Hematopoietic multipotent progenitor cell (in vitro differentiated cells): Measurements from ENCODE around the gene PIK3C2B. TPM values are rescaled to one million over a fixed set of nuclear protein-coding genes. Genes with fewer than 3 reads are reported as not detected.

Experiments
- DNase-seq, 3 donors: peaks; one replicate each; pipeline ENCODE4 v3.0.0-alpha.2; 2011 to 2015; ENCODE audit warnings: low read depth in 2 of 3, low spot score in 2 of 3
- total RNA-seq: library from RNA; depleted of rRNA; stranded (reverse); fragments of >200 nt; gene quantifications from one replicate; pipeline ENCODE4 v1.2.3, GENCODE V29; 2012

PIK3C2B gene
- total RNA-seq, 1 donor: 32.6 TPM

DNA sequence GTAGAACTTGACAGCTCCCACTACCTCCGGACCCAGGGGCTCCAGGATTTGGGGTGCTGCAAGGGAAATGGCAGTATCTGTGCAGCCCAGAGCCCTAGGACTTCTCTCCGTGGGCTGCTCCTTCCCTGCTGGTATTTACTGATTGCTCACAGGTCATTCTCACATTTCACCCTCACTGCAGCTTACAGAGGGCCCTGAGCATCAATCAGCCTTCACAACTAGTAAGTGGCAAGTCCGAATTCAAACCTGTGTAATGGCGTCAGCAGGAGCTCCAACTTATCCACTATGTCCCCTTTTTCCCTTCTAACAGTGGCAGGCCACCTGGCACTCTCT is 32.4 kb downstream of the PIK3C2B start:
- no peak for DNase-seq

DNA sequence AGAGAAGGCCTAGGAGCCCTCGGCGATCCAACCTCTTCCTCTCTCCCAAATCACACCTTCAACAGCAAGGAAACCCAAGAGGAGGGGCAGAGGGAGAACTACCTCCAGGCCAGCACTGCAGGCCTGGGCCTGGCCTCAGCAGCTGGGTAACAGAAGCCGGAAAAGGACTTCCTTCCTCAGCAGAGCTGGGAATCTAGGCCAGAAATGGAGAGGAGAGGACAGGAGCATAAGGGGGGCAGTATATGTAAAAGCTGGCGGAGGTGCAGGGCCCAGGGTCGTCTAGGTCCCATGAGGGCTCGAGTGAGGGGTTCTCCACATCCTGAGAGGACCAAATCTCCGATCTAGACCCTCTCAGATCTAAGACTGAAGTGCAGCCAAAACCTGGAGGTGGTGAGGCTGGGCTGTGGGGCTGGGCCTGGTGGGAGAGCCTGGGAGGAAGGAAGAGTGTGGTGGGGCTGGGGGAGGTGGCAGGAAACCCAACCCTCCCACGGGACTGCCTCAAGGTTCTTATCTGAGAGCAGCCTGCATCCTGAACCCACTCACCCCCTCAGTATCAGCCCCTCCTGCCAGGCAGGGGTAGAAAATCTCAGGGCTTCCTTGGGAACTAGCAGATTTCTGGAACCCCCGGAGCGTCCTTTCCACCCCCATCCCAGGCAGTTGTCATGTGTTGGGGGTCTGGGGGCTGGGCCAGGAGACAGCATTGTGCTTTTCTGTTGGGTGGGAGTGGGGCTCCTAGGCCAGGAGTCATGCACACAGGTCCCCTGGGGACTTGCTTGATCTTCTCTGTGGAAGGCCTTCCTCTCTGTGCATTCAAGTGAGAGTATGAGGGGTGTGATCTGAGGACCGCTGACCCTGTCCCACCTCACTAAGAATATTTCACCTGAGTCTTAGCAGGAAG is 33.0 kb downstream of the PIK3C2B start:
- peak in 2 of 3 donors; percentile 94 to 96 for DNase-seq

DNA sequence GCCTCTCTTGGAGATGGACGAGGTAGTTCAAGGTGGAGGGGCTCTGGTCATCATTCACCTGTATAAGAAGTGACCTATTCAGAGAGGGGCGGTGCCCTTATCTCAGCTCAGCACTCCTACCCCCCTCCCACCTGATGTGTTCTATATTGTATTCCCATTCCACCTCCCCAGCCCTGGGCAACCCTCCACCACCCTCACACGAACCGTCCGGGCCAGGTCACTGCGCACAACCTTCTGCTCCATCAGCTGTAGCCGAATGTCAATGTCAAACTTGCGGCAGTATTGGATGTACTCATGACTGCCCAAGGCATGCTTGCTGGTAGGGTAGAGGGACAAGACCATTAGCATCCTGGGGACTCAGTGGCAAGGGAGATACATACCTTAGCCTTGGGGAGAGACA is 34.3 kb downstream of the PIK3C2B start:
- DNase-seq: no peak

DNA sequence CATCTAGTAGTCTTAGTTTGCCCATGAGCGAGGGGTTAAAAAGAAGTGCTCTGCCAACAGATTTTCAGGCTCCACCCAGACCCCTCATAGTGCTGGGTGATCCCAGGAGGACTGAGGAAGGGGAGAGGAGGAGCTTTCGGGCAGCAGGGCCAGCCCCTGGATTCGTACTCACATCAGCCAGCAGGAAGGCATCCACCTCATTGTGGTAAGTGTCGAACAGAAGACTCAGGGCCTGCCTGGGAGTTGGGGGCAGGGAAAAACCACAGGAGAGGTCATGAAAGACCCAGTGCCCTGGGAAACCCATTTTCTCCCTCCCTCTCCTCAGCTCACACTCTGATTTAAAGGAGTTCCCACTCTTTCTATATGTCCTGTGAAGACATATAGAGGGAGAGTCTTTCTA is 34.9 kb downstream of the PIK3C2B start:
- DNase-seq: no peak

DNA sequence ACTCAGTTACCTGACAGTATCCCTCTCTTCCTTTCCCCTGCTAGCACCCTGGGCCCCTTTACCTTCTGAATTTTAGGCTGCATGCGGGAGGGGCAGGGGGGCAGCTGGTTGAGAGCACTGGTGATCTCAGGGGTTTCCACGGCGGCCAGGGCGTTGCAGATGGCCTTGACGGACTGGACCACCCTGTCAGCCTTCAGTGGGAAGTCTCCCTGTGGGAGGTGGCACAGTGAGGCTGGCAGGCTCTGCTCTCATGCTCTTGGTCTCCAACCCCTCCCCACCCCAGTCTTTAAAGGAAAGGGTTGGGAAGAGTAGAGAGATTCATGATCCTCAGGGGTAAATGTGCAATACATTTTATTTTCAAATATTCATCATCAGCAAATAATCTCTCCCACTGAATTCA is 36.9 kb downstream of the PIK3C2B start:
- no peak for DNase-seq

DNA sequence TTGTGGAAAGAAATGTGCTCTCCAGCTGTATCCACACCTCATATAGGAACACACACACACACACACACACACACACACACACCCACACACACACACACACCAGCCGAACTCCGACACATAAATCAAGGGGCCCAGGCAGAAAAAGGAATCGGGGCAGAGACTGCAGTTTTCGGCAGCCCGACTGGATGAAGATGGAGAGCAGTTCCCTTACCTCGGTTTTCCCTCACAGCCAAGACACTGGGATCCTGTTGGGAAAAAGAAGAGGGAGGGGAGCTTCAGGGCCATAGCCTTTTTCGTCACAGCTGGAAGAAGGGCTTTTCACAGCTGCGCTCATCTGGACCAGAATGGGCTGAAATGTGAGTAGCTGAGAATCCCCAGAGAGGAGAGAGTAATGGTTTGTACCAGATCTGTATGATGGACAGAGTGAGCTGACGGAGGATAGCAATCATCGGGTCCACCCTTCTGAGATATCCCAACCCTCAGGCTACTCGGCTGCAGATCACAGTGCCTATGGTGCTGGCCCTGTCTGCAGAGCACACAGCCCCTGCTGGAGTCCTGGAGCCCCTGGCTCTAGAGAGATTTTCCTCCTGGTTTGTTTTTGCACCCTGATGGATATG is 37.7 kb downstream of the PIK3C2B start:
- peak in 1 of 3 donors; percentile 60 for DNase-seq

DNA sequence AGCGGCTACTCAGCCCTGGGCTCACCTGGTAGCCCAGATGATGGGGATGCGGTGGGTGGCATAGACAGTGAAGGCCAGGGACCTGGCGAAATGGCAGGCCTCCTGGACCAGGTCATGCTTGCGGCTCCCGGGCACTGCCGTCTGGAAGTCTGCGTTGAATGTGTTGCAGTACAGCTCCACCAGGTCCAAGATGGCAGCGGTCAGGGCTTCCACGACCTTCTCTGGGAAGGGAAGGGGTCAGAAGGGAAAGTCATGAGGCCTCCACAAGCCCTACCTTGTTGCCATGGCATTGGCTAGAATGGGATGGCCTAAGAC is 38.8 kb downstream of the PIK3C2B start:
- DNase-seq: no peak

DNA sequence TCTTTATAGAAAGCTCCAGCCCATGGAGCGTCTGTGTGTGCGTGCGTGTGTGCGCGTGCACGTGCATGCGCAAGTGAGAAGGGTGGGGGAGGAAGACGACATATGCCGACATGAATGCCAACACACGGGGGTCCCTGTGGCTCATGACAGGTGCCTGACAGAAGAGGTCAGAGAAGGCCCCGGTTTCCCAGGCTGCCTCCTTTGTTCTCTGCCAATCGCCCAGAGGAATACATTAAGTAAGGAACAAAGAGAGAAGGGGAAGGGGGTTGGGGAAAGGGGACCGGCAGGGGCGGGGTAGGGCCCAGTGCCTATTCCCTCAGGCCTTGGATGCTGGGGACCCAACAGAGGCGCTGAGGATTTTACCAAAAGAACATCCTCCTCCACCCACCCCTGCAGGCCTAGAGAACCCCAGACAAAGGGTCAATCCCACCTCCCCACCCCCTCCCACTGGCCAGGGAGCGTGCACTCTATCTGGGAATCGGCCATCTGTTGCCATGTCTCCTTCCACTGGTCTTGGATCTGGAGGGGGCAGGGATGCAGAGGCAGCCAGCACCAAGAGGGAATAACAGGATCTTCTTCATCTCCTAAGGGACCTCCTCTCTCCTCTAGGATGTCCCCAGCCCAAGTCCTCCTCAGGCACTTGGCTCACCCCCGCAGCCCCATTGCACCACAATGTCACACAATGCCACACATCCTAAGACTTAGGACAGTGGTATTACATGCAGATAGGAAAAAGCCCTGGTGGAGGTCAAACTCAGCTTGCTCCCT is 39.4 kb downstream of the PIK3C2B start:
- no peak for DNase-seq

DNA sequence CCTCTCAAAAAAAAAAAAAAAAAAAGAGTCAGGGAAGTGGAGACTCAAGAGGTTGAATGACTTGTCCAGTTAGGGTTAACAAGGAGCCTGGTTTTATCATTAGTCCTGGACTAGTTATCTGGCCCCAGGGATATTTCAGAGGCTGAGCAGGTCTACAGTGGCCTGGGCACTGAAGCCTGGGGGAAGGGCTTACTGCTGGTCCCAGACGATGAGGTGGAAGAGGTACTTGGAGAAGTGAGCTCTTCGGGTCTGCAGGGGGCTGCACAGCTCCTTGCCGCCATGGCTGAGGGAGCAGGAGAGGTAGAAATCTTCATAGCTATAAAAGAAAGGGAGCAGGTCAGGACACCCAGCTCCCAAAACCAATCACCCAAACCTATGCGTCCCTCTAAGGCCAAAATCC is 40.1 kb downstream of the PIK3C2B start:
- no peak for DNase-seq

DNA sequence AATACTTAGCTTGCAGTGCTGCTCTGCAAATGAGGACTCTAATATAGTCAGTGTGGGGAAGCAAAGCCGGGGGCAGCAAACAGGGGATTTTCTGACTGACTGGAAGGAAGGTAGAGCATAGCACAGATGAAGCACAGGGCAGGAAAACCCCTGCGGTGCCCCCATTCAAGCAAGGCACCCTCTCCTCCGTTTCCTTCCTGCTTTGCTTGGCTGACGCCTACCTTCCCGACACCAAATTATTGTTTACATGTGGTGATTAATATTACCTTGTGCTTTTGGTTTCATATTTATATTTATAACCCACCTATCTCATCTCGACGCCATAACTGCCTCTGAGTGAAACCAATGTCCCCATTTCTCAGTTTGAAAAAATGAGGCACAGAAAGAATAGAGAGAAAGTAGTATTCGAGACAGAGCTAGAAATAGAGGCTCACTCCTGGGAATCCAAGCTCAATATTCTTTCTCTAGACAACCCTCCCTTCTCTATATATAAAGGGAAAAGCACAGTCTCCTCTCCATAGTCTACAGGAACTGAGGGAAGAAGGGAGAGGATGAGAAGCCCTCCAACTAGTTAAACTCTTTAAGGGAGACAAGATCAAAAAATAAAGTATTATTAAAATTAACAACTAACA is 41.3 kb downstream of the PIK3C2B start:
- peak in 2 of 3 donors; percentile 72 to 78 for DNase-seq

DNA sequence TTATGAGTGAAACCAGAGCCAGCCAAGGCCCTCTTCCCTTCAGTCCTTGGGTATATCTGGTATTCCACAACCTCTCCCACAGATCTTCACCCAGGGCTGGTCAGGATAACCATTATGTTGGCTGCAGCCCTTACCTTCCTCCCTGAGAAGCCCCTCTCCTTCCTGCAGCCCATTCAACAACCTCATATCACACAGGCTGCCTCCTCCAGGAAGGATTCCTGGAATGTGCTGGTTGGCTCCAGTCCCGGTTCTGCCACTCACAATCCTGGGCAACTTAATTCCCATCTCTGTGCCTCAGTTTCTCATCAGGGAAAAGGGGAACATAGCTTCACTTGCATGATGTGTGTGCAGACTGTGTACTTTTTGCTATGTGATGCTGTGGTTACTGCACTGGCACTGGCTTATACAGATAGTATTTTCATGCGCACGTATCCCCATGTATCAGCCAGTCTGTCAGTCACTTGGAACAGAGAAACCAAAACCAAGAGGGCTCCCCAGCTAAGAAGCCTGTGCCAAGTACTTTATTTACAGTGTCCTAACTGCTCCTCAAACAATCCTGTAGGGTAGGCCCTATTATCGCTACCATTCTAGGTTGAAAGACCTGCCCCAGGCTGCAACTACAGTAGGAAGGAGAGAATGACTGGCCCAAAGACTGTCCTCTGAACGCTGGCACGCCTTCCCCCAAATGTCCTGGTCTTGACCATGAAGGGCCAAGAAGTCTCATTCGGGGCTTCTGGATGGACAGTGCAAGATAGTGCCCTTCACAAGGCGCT is 43.1 kb downstream of the PIK3C2B start:
- no peak for DNase-seq

DNA sequence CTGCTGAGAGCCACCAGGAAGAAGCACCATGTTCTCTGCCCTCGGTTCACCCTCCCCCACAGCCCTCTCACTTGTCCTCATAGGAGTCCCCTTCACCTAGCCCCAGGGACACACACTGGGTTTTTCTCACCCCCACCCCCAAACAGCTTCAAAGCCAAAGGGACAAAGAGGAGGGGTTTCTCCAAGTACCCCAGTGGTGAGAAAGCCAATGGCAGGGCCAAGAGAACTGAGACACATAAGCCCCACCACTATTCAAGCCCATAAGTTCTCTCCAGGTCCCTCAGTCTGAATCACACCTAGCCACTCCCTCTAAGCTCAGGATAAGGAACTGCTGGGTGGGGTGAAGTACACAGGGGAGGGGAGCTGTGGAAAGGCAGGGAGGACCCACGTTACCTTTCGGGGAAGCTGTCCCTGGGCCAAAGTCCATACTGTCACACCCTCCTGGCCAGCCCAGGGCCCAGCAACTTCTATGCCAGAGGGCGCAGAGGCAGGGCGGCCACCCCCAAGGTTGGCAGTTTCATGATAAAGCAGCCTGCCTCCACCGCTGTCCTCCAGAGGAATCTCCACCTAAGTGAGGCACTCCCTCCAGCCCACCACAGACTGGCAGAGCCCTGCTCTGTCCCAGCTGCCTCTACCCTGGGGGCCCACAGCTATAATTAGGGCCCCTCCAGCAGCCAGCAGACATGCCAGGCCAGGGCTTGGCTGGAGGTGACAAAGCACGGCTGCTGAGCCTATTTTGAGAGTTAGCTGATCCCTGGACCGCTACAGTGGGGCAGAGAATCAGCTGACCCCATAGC is 43.9 kb downstream of the PIK3C2B start:
- DNase-seq: no peak

DNA sequence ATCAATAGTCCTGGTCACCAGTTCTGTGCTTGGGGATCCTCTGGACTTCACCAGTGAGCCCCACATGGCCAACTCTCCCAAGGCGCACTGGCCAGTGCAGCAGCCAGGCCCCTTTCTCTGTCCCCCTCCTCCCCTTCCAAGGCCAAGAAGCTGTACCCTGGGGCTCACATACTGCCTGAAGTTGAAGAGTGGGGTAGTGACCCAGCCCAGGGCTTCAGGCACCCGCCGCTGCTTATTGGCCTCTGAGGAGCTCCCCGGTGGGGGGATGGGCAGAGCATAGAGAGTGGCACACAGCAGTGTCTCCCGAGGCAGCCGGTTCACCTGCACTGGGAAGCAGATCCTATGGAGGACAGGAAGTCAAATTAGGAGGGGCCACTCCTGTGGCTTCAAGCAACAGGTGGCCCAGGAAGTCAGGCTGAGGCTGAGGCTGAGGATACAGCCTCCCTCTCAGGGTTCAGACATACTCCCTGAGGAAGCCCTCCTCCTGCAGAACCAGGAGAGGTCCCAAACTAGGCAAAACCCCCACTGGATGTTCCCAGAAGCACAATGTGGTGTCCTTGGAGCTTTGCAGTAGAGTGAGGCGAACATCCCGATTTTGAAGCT is 44.8 kb downstream of the PIK3C2B start:
- no peak for DNase-seq

DNA sequence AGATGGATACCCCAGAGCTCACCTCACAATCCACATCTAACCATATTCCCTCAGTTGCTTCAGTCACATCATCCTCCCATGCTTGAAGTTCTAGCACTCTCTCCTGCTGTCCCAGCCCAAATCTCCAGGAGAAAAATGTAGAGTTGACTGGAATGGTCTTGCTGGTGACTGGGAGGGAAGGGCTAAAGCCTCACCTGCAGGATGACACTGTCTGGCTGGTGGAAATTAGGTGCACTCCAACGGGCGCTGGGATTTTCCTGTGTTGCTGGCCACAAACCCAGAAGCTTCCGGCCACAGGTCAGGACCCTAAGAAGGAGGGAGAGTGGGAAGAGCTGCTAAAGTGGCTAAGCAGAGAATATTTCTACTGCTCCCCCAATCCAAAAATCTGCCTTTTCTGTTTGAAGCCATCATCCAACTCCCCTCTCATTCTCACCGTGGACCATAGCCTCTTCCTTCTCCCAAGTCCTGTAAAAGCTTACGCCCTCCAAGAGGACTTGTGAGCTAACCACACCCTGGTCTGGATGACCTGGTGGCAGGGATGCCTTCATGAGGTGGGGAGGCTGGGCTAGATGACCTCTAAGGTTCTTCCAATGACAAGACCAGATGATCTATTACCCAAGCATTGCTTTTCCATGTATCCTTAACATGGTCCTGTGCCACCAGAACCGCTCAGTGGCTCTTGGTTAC is 45.5 kb downstream of the PIK3C2B start:
- DNase-seq: no peak

DNA sequence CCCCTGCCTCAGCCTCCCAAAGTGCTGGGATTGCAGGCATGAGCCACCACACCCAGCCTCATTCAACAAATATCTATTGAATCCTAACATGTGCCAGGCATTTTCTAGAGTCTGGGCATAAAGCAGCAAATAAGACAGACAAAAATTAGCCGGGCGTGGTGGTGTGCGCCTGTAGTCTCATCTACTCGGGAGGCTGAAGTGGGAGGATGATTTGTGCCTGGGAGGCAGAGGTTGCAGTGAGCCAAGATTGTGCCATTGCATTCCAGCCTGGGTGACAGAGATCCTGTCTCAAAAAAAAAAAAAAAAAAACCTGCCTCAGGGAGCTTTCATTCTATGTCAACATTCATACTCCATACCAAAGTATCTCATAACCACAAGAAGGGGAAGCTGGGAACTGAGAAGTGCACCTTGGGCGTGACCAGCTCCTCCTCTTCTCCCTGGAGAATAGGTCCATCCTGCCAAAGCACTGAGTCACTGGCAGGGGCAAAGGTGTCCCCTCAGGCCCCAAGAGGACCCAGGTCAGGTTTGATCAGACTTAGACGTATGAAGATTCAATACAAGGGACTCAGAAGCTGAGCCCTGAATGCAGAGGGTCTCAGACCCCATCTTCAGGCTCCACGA is 46.2 kb downstream of the PIK3C2B start:
- DNase-seq: no peak

DNA sequence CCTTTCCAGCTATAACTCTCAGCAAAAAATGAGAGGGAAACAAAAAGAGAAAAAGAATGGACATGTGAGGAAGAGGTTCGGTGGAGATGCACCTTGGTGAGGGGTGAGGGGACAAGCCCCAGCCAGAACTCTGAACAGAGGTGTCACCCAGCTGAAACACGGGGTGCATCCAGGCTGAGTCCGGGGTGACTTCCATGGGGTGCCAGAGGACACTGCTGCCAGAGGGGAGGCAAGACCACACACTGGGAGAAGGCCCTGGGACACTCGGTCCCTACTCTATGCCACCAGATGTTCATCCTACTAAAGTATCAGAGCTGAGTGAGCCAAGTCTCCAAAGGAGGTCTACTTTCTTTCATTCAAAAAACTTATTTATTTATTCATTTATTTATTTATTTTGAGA is 46.9 kb downstream of the PIK3C2B start:
- no peak for DNase-seq

DNA sequence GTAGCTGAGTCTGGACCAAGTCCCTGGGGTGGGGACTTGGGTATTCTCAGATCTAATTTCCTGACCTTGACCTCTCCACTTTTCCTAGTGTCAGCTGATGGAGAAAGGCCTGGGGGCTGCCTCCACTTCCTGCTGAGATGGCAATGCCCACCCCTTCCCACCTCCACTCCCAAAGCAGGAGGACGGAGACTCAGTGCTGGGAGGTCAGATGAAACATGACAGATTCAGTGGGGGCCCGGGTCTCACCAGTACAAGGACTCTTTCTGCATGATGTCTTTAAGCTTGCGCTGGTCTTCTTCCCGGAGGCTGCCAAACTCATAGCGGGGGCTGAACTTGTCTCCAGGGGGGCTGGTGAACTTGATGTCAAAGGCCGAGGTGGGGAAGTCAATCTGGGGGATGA is 47.4 kb downstream of the PIK3C2B start:
- DNase-seq: no peak

DNA sequence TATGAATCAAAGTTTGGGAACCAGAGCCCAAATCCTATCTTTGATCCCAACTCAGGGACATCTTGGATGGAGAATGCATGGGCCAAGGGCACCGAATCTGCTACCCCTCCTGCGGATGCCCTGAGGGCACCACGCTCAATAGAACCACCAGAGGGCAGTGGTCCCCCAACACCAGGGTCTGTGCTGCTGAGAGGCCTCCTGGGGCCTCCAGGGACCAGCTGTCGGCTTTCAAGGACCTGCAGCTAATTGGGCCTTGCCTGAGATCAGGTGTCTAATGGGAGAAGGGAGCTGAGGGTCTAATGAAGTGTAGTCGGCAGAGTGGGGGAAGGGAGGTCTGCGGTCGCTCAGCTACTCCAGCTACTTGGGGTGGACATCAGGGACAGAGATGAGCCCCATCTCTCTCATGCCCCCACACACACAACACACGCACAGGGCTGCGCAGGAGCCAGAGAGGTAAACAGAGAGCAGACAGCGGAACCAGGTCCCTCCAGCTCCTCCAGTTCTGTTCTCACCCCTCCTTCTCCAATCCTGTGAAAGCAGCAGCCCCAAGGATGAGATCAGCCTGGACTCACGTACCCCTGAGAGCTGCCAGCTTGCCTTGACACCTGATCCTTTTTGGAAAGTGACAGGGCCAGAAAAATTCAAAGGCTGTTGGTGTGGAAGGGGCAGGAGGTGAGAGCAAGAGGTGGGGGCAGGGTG is 48.0 kb downstream of the PIK3C2B start:
- peak; percentile 57 to 89 (median 81) for DNase-seq
